ENCODE results near the gene LRRN4CL. TPM values are rescaled to one million over a fixed set of nuclear protein-coding genes. Genes with fewer than 3 reads are reported as not detected.

The LRRN4CL gene
- total and polyA plus RNA-seq, 2 of the 8 experiments (the other 6 are each of a cell fraction or from before 2014, with no cell fraction given) = 0.05 to 0.26 TPM

- Histone ChIP-seq H3K36me3 (ENCODE audit: control insufficient read depth in 2 of 4, insufficient read depth in 4 of 4, low read length in 3 of 4) (peaks cover 46 to 99% (median 84%) of the 10 kb centered on the region in 4 experiments), H2AFZ (ENCODE audit: low read length) (no peak overlapping the region), H4K20me1 (replicated peaks in 1 of 2; ENCODE audit: control insufficient read depth in 1 of 2, insufficient read depth in 2 of 2, low read length in 2 of 2) (peaks cover 2 to 7% of the 10 kb centered on the region in 2 experiments), H3K4me2 (ENCODE audit: insufficient read depth in 1 of 2, low read depth in 2 of 2, low read length in 2 of 2) (no peak overlapping the region), H3K56ac (replicated peaks; ENCODE audit: insufficient read length, low read depth, low read length) (no peak overlapping the region), H2BK5ac (ENCODE audit: low read depth, low read length) (no peak overlapping the region), H3K18ac (ENCODE audit: extremely low read depth, low read length) (no peak overlapping the region), H3K23me2 (ENCODE audit: low read depth, low read length) (no peaks in the 10 kb centered on the region), H2BK15ac (ENCODE audit: low read length) (no peak overlapping the region), H4K8ac (ENCODE audit: extremely low read depth, insufficient read depth, low read length) (no peak overlapping the region), H2BK120ac (replicated peaks; ENCODE audit: low read depth, low read length) (no peak overlapping the region), H3K9ac (replicated peaks in 1 of 4; ENCODE audit: extremely low read depth in 1 of 4, low read depth in 3 of 4, low read length in 3 of 4) (no peak overlapping the region), H3K4me1 (replicated peaks in 1 of 4; ENCODE audit: control insufficient read depth in 3 of 4, insufficient read depth in 4 of 4, low read length in 3 of 4) (peaks cover 0 to 9% (median 1%) of the 10 kb centered on the region in 4 experiments; a peak in 3 of 7 replicates), H3K4ac (replicated peaks; ENCODE audit: insufficient read length, low read depth, low read length) (no peak overlapping the region), H3K79me2 (ENCODE audit: control insufficient read depth in 1 of 2, insufficient read depth in 2 of 2, low read length in 2 of 2) (peaks cover 0 to 40% of the 10 kb centered on the region in 2 experiments; a peak in 2 of 4 replicates), H3K14ac (ENCODE audit: insufficient read length) (no peak overlapping the region), H2BK20ac (ENCODE audit: low read length) (no peak overlapping the region), H4K91ac (replicated peaks; ENCODE audit: insufficient read length, low read length) (no peak overlapping the region), H4K5ac (ENCODE audit: insufficient read length, low read depth, low read length) (no peak overlapping the region), H3K79me1 (ENCODE audit: low read depth, low read length) (peaks cover 2% of the 10 kb centered on the region; the same call in 1 of the 2 replicates), H3K9me3 (ENCODE audit: insufficient read depth in 2 of 2, low read depth in 1 of 2, low read length in 1 of 2) (no peaks in the 10 kb centered on the region), H2AK5ac (ENCODE audit: low read depth, low read length) (no peak overlapping the region), H3K27ac (ENCODE audit: low read depth, low read length) (no peak overlapping the region), H3K27me3 (replicated peaks in 1 of 4; ENCODE audit: control insufficient read depth in 3 of 4, extremely low read depth in 1 of 4, insufficient read depth in 3 of 4, low read length in 3 of 4) (no peaks in the 10 kb centered on the region; a peak in 1 of 7 replicates), H2BK12ac (ENCODE audit: low read depth, low read length) (no peak overlapping the region), H3K23ac (ENCODE audit: insufficient read length) (no peak overlapping the region), H3K4me3 (ENCODE audit: extremely low read depth in 1 of 4, insufficient read depth in 2 of 4, low read depth in 3 of 4, low read length in 4 of 4) (no peak overlapping the region)
- no peak for DNase-seq (ENCODE audit: low read depth in 1 of 2, low spot score in 2 of 2)
- WGBS, 2 experiments (ENCODE audit: extremely low coverage in 1 of 2, insufficient coverage in 1 of 2, insufficient read length in 1 of 2, insufficient replicate concordance in 2 of 2, low coverage in 1 of 2, low lambda C conversion rate in 2 of 2, missing lambda C conversion rate in 1 of 2) = 89% methylated on average over 2 of the region's 2 CpGs; no CpG with 5 or more reads in 1 of the 2 experiments
- ChIA-PET CTCF (ENCODE audit: partially characterized antibody) (interaction anchor here (1.0 to 2.9 kb wide), 3 partner anchors 11 to 71 kb away, joined by 3 to 10 read pairs (median 4); no protein-coding TSS in a partner anchor), POLR2A (ENCODE audit: partially characterized antibody) (interaction anchor here (0.6 to 61.4 kb wide), 8 partner anchors 8 to 175 kb away, joined by 3 to 2041 read pairs (median 6); partner anchors contain the start of genes BSCL2, C11orf98, CSKMT and GANAB)
- no peak for FAIRE-seq
- TF ChIP-seq YY1 (IDR thresholded peaks at IDR 0.05; ENCODE audit: low read depth, low read length) (no peak), MAX (IDR thresholded peaks at IDR 0.05) (no peak), GTF2F1 (IDR thresholded peaks at IDR 0.05; ENCODE audit: borderline replicate concordance, low read depth, low read length) (no peak), BACH1 (IDR thresholded peaks at IDR 0.05; ENCODE audit: low read length) (no peak), CHD2 (IDR thresholded peaks at IDR 0.05; ENCODE audit: low read length) (no peak), KDM1A (IDR thresholded peaks at IDR 0.05; ENCODE audit: borderline replicate concordance, low read length) (no peak), POLR2AphosphoS5 (IDR thresholded peaks at IDR 0.05; ENCODE audit: low read depth, low read length) (no peak), SIX5 (IDR thresholded peaks at IDR 0.05; ENCODE audit: low read depth, low read length) (no peak), RFX5 (IDR thresholded peaks at IDR 0.05; ENCODE audit: borderline replicate concordance, low read depth, low read length) (no peak), KDM5A (IDR thresholded peaks at IDR 0.05; ENCODE audit: low read length) (no peak), CREB1 (IDR thresholded peaks at IDR 0.05) (no peak), JUND (IDR thresholded peaks at IDR 0.05; ENCODE audit: low read length) (no peak)
- TF ChIP-seq, protein P1, sequence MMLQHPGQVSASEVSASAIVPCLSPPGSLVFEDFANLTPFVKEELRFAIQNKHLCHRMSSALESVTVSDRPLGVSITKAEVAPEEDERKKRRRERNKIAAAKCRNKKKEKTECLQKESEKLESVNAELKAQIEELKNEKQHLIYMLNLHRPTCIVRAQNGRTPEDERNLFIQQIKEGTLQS (IDR thresholded peaks at IDR 0.05; ENCODE audit: insufficient read depth, low read depth, low read length) = no peak
Measured at GRCh38 chr11:62719302-62719978, 30.1 kb upstream of the LRRN4CL start.

Data from H1 (cell line).